CD4-positive, alpha-beta T cell treated with Interleukin-21 for 1 hour (primary cell): ENCODE results near the gene ARSA.

Experiments used
- DNase-seq: peaks from one replicate; pipeline ENCODE4 v3.0.0-alpha.2; 2020

The ARSA gene

DNA sequence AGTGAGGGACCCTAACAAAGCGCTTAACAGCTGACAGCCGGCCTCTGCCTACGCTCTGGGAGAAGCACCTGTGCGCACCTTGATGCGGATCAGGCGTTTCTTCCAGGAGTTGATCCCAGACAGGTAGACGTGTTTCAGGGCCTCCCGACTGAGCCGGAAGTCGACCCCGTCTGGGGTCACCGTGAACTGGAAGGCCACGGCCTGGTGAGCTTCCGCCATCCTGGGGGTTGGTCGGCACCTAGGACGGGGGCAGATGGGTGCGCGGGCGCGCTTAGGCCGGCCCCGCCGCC, 50.3 kb downstream of the ARSA start:
- no peak for DNase-seq

DNA sequence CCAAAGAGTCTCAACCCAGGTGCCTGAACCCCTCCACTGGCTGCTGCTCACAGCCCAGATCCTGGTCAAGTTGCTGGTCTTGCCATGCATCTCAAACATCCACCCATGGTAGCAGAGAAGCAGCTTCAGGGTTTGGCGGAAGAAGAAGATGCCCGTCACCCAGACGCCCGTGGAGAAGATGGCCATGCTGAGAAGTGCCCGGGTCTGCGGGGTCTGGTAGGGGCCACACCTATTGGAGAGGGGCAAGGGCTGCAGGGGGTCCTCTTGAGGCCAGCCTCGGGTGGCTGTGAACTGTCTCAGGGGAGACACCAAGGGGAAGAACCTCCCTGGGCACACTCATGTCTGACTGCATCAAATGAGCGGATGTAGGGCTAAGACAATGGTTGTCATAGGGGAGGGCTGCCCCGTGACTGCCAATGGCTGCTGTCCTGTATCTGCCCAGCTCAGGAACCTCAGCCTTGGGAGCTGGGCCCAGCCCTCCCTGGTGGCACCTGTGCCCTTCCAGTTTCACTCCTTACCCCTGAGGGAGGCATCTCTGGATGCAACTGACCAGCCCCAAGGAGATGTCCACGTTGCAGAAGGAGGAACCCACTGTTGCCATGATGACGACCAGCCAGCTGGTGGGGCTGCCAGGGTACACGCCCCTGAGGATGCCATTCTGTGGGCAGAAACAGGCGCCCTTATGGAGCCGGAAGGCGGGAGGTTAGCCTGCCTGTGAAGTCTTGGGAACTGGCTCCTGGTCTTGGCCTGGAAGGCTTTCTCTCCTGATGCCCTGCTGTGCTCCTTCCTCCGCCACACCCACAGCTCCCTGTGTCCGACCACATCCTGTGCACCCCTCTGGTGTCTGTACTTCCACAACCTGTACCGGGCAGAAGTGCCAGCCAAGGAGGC, 50.9 kb downstream of the ARSA start:
- no peak for DNase-seq

DNA sequence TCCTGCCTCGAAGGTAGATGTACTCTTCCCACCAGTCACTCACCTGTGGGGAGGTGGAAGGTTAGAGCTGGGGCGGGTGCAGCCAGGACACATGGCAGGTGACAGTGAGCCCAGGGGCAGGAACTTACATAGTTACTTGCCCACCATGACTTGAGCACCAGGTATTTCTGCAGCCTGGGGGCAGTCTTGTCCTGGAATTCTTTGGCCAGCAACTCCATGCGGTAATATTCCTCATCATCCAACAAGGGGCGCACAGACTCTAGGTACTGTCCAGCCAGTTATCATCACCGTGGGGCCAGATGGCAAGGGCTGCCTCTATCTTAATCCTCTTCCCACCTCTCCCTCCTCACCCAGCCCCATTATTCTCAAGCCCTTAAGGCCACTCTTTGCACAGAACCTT, 51.9 kb downstream of the ARSA start:
- no peak for DNase-seq

DNA sequence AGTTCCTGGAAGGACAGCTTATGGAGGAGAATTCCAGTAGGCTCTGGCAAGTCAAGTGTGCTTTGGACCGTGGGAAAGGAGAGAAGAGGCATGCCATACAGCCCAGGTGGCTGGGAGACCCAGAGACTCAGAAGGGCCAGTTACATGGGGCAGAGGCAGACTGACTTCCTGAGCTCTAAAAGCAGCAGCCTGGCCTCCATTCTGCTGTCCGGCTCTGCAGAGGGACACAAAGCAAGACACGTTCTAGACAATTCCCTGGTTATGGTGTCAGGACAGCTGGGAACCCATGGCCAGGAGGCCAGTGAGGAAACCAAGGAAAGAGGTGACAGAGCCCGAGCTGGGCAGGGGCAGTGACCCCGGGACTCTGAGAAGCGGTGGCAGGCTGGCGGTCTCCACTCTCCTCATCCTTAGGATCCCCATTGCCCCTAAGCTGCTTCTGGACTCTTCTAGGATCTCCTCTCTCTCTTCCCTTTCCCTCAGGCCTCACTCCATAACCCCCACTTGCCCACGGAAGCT, 52.5 kb downstream of the ARSA start:
- DNase-seq: no peak
